ENCODE measurements around the gene S100A7. TPM values are rescaled to one million over a fixed set of nuclear protein-coding genes. Genes with fewer than 3 reads are reported as not detected.

S100A7 gene
- total and polyA plus RNA-seq, 9 of the 15 experiments (the other 6 are each of a cell fraction or from before 2014, with no cell fraction given), result not detected

DNA sequence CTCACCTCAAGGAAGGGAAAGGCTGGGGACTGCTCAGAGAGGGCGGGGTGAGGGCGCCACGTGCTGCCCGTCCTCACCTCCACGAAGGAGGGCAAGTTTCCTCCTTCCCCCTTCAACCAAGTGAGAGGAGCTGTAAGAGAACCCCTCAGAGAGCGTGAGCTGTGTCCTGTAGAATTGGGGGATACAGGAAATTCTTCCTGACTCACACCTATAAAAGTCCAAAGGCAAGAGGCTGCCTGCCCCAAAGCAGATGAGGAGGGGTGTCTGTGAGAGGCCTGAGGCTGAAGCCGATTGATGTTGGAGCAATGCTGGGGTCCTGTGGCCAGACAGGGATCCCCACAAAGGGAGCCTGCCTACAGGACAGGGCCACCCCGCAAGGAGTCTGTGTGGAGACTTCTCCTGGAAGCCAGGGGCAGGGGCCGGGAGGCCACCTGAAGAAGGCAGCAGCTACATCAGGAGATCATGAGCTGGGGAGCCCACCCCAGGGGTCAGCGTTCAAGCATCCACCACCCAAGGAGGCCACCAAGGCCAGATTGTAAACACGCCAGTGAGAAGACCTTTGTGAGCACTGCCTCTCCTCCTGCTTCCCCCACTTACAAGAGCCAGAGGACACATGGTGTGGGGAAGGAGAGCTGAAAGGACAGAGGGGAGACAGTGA, 47.6 kb upstream of the S100A7 start:
- intact Hi-C loops (cut with micrococcal nuclease), result no loop called here
- TF ChIP-seq L3MBTL2 (IDR thresholded peaks at IDR 0.05) (peak; percentile 48), U2AF2 (optimal IDR thresholded peaks at IDR 0.05; ENCODE audit: low read depth, low read length) (no peak), CBX5 (IDR thresholded peaks at IDR 0.05; ENCODE audit: borderline replicate concordance, low read depth) (no peak)
- TF ChIP-seq, protein P1, sequence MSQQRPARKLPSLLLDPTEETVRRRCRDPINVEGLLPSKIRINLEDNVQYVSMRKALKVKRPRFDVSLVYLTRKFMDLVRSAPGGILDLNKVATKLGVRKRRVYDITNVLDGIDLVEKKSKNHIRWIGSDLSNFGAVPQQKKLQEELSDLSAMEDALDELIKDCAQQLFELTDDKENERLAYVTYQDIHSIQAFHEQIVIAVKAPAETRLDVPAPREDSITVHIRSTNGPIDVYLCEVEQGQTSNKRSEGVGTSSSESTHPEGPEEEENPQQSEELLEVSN (IDR thresholded peaks at IDR 0.05; ENCODE audit: borderline replicate concordance in 1 of 2, extremely low read depth in 1 of 2, insufficient read depth in 1 of 2, insufficient read length in 1 of 2, low read depth in 1 of 2, low read length in 1 of 2, poor library complexity in 1 of 2, severe bottlenecking in 1 of 2), result peak; percentile 21 to 45
- Histone ChIP-seq H3K4me3 (no peak overlapping the region), H3K9me3 (replicated peaks; ENCODE audit: control insufficient read depth, insufficient read depth, low read depth, low read length) (no peaks in the 10 kb centered on the region), H3K9ac (ENCODE audit: insufficient read depth in 1 of 2, low read depth in 2 of 2, low read length in 2 of 2) (0 out of 4 replicates have a peak overlapping the region, but pooled peaks of 1 of the 2 experiments have one; percentile 17), H2AFZ (ENCODE audit: low read depth, low read length) (no peak overlapping the region), H3K4me1 (replicated peaks in 1 of 2; ENCODE audit: control insufficient read depth in 2 of 2, insufficient read depth in 2 of 2, low read length in 2 of 2) (peaks cover 0 to 9% of the 10 kb centered on the region in 2 experiments; a peak in 2 of 5 replicates), H3K79me2 (ENCODE audit: control insufficient read depth, insufficient read depth, low read length) (no peaks in the 10 kb centered on the region), H3K27ac (ENCODE audit: extremely low read depth, low read depth, low read length) (no peak overlapping the region), H3K9me1 (ENCODE audit: control insufficient read depth, insufficient read depth, low read length) (no peaks in the 10 kb centered on the region), H3K36me3 (ENCODE audit: control insufficient read depth, insufficient read depth, low read length) (no peaks in the 10 kb centered on the region), H4K20me1 (replicated peaks; ENCODE audit: control insufficient read depth, insufficient read depth, low read length) (no peaks in the 10 kb centered on the region), H3K27me3 (ENCODE audit: control insufficient read depth in 2 of 2, insufficient read depth in 2 of 2, low read length in 2 of 2) (no peaks in the 10 kb centered on the region), H3K4me2 (ENCODE audit: insufficient read depth, low read length) (no peak overlapping the region)
- ATAC-seq, result no peak
- ChIA-PET CTCF (ENCODE audit: low intra/inter-chr PET ratio) (interaction anchor here (0.9 to 4.6 kb wide), 2 partner anchors 59 to 479 kb away, joined by 3 to 58 read pairs; partner anchors contain the start of gene S100A2), POLR2A (interaction anchor here (0.5 to 0.8 kb wide), 4 partner anchors 13 to 151 kb away, joined by 3 to 5 read pairs (median 4); partner anchors contain the start of genes S100A5 and SNAPIN)
- DNase-seq (ENCODE audit: extremely low read depth in 1 of 4, low spot score in 3 of 4), result no peak
- BruUV-seq (replicated peaks), result no TSS peak
- 75% methylated on average over 6 of the region's 11 CpGs for WGBS (ENCODE audit: insufficient coverage, low coverage, missing lambda C conversion rate)
- in situ Hi-C loops (cut with MboI), result loop anchor here (5.0 to 10.0 kb wide), 2 partner anchors 156 to 477 kb away; partner anchors contain the start of gene RAB13
- no peak for FAIRE-seq

All from K562 (cell line).